IMR-90 (cell line): ENCODE measurements around the gene KLC1. TPM values are rescaled to one million over a fixed set of nuclear protein-coding genes. Genes with fewer than 3 reads are reported as not detected.

Experiments
- ATAC-seq: fragments of 200-7000 bp; cut with Tn5 transposase; 2 replicates; pipeline ENCODE4 v1.9.1; 2020; ENCODE audit warnings: low read depth, mild to moderate bottlenecking, moderate library complexity
- Bru-seq: library from RNA; stranded (reverse); fragments of 400-500 nt; gene quantifications from one replicate; lab custom pipeline; 2021; lab: Mats Ljungman, UMichigan
- BruChase-seq, 2 experiments: library from RNA; stranded (reverse); fragments of 400-500 nt; gene quantifications; one replicate each; lab custom pipeline; 2021; lab: Mats Ljungman, UMichigan
- BruUV-seq: library from RNA; stranded (reverse); fragments of 400-500 nt; replicated peaks from 2 replicates; lab custom pipeline; 2021; lab: Mats Ljungman, UMichigan
- CTCF ChIA-PET: fragments of 300-600 bp; formaldehyde crosslinking; extraction: SDS; loops from one replicate; lab custom pipeline; 2021; ENCODE audit warnings: antibody characterized with exemption; lab: Yijun Ruan, JAX
- POLR2A ChIA-PET: fragments of 300-600 bp; sonication (Branson Sonifier 250); formaldehyde crosslinking; loops from one replicate; lab custom pipeline; 2022; ENCODE audit warnings: antibody characterized with exemption; ENCODE audit not compliant: unreplicated experiment; lab: Charles Lee
- DNase-seq: peaks from one replicate; pipeline ENCODE4 v3.0.0; 2013
- H2AFZ ChIP-seq: replicated peaks from 2 replicates; pipeline ENCODE3; 2013; ENCODE audit warnings: low read length, mild to moderate bottlenecking; ENCODE audit not compliant: poor library complexity
- H2AK5ac ChIP-seq: 2 replicates; pipeline ENCODE4 v1.6.1; 2013; ENCODE audit warnings: low read depth, low read length, inconsistent platforms
- H2AK9ac ChIP-seq: replicated peaks from 2 replicates; pipeline ENCODE3; 2013; ENCODE audit warnings: mild to moderate bottlenecking, low read depth, low read length, moderate library complexity; ENCODE audit not compliant: poor library complexity
- H2BK120ac ChIP-seq: 2 replicates; pipeline ENCODE4 v1.6.1; 2013; ENCODE audit warnings: low read depth, low read length, inconsistent platforms
- H2BK15ac ChIP-seq: 3 replicates; pipeline ENCODE4 v1.6.1; 2013; ENCODE audit warnings: low read depth, low read length, inconsistent platforms
- H2BK20ac ChIP-seq: 2 replicates; pipeline ENCODE4 v1.6.1; 2013; ENCODE audit warnings: low read depth, mild to moderate bottlenecking, inconsistent platforms, low read length, moderate library complexity
- H2BK5ac ChIP-seq: 2 replicates; pipeline ENCODE4 v1.6.1; 2013; ENCODE audit warnings: mild to moderate bottlenecking, low read depth, low read length, inconsistent platforms; ENCODE audit not compliant: poor library complexity, severe bottlenecking
- H3K14ac ChIP-seq: replicated peaks from 2 replicates; pipeline ENCODE4 v1.6.1; 2013; ENCODE audit warnings: low read depth, low read length, inconsistent platforms
- H3K18ac ChIP-seq: 2 replicates; pipeline ENCODE4 v1.6.1; 2013; ENCODE audit warnings: low read depth, low read length, control low read depth
- H3K23ac ChIP-seq: 2 replicates; pipeline ENCODE4 v1.6.1; 2013; ENCODE audit warnings: low read depth, low read length, inconsistent platforms
- H3K27ac ChIP-seq: 2 replicates; pipeline ENCODE4 v1.5.1; 2013; ENCODE audit warnings: mild to moderate bottlenecking, control low read depth, low read length; ENCODE audit not compliant: insufficient read depth
- H3K27me3 ChIP-seq: 2 replicates; pipeline ENCODE4 v1.6.1; 2013; ENCODE audit warnings: low read length; ENCODE audit not compliant: control insufficient read depth, insufficient read depth
- H3K36me3 ChIP-seq: 2 replicates; pipeline ENCODE4 v1.6.1; 2013; ENCODE audit warnings: low read length, mixed read lengths; ENCODE audit not compliant: control insufficient read depth, insufficient read depth
- H3K4ac ChIP-seq: 2 replicates; pipeline ENCODE4 v1.6.1; 2013; ENCODE audit warnings: low read depth, low read length, inconsistent platforms
- H3K4me1 ChIP-seq: 2 replicates; pipeline ENCODE4 v1.6.1; 2013; ENCODE audit warnings: low read length, mixed read lengths; ENCODE audit not compliant: control insufficient read depth, insufficient read depth
- H3K4me2 ChIP-seq: 2 replicates; pipeline ENCODE4 v1.6.1; 2013; ENCODE audit warnings: low read depth, mild to moderate bottlenecking, control low read depth, low read length, moderate library complexity
- H3K4me3 ChIP-seq: 2 replicates; pipeline ENCODE4 v1.5.1; 2013; ENCODE audit warnings: low read depth, mild to moderate bottlenecking, control low read depth, low read length, moderate library complexity; ENCODE audit not compliant: insufficient read depth
- H3K56ac ChIP-seq: 2 replicates; pipeline ENCODE4 v1.6.1; 2013; ENCODE audit warnings: low read length, inconsistent platforms; ENCODE audit not compliant: insufficient read depth; ENCODE audit errors: extremely low read depth
- H3K79me1 ChIP-seq, 2 experiments: 2 replicates each; pipeline ENCODE4 v1.6.1; 2013; ENCODE audit warnings: low read length in 2 of 2, inconsistent platforms in 1 of 2, low read depth in 1 of 2
- H3K9ac ChIP-seq: 2 replicates; pipeline ENCODE4 v1.6.1; 2013; ENCODE audit warnings: low read depth, low read length, control low read depth
- H3K9me1 ChIP-seq: 2 replicates; pipeline ENCODE4 v1.6.1; 2013; ENCODE audit warnings: low read length, inconsistent platforms; ENCODE audit not compliant: insufficient read depth
- H3K9me3 ChIP-seq: 2 replicates; pipeline ENCODE4 v1.6.1; 2013; ENCODE audit warnings: low read length; ENCODE audit not compliant: control insufficient read depth, insufficient read depth
- H4K20me1 ChIP-seq: 2 replicates; pipeline ENCODE4 v1.6.1; 2013; ENCODE audit warnings: low read length, inconsistent platforms; ENCODE audit not compliant: insufficient read depth
- H4K5ac ChIP-seq: 2 replicates; pipeline ENCODE4 v1.6.1; 2013; ENCODE audit warnings: mild to moderate bottlenecking, low read depth, low read length, control low read depth
- H4K8ac ChIP-seq, 2 experiments: 2 replicates each; pipeline ENCODE4 v1.6.1; 2013; ENCODE audit warnings: low read depth in 2 of 2, low read length in 2 of 2, control low read depth in 1 of 2, inconsistent platforms in 1 of 2
- H4K91ac ChIP-seq: 2 replicates; pipeline ENCODE4 v1.6.1; 2013; ENCODE audit warnings: low read depth, low read length, inconsistent platforms; ENCODE audit not compliant: insufficient read depth
- CEBPB ChIP-seq: IDR thresholded peaks from 2 replicates; pipeline ENCODE4 v1.6.1; 2012; ENCODE audit warnings: low read depth, low read length, improper control_type of control experiment
- CHD1 ChIP-seq: IDR thresholded peaks from 2 replicates; pipeline ENCODE4 v1.6.1; 2012; ENCODE audit warnings: low read depth, low read length, improper control_type of control experiment
- ELK1 ChIP-seq: fragments of 150-350 bp; IDR thresholded peaks from 2 replicates; pipeline ENCODE4 v1.6.1; 2016; ENCODE audit warnings: low read depth, mild to moderate bottlenecking, low read length, moderate library complexity, borderline replicate concordance
- FOS ChIP-seq: fragments of 150-350 bp; IDR thresholded peaks from 2 replicates; pipeline ENCODE4 v1.6.1; 2016; ENCODE audit warnings: low read depth, low read length
- MAFK ChIP-seq: IDR thresholded peaks from 2 replicates; pipeline ENCODE4 v1.6.1; 2012; ENCODE audit warnings: low read depth, low read length, improper control_type of control experiment
- MAZ ChIP-seq: IDR thresholded peaks from 2 replicates; pipeline ENCODE4 v1.6.1; 2012; ENCODE audit warnings: low read depth, mild to moderate bottlenecking, low read length, improper control_type of control experiment, moderate library complexity, borderline replicate concordance
- MXI1 ChIP-seq: IDR thresholded peaks from 2 replicates; pipeline ENCODE4 v1.6.1; 2012; ENCODE audit warnings: low read depth, mild to moderate bottlenecking, low read length, moderate library complexity, borderline replicate concordance
- NFE2L2 ChIP-seq: fragments of 150-350 bp; IDR thresholded peaks from 2 replicates; pipeline ENCODE4 v1.6.1; 2016; ENCODE audit warnings: low read depth, mild to moderate bottlenecking, low read length
- POLR2A ChIP-seq: IDR thresholded peaks from 2 replicates; pipeline ENCODE4 v1.6.1; 2012; ENCODE audit warnings: mild to moderate bottlenecking, low read depth, low read length
- RAD21 ChIP-seq: IDR thresholded peaks from 2 replicates; pipeline ENCODE4 v1.6.1; 2012; ENCODE audit warnings: low read length, improper control_type of control experiment
- RCOR1 ChIP-seq: IDR thresholded peaks from 2 replicates; pipeline ENCODE4 v1.6.1; 2012; ENCODE audit warnings: mild to moderate bottlenecking, low read length, improper control_type of control experiment; ENCODE audit not compliant: insufficient replicate concordance
- RFX5 ChIP-seq: IDR thresholded peaks from 2 replicates; pipeline ENCODE4 v1.8.0; 2012; ENCODE audit warnings: low read depth, mild to moderate bottlenecking, low read length, moderate library complexity
- SMC3 ChIP-seq: fragments of 150-350 bp; IDR thresholded peaks from 2 replicates; pipeline ENCODE4 v1.6.1; 2016; ENCODE audit warnings: low read depth, mild to moderate bottlenecking, antibody characterized with exemption, low read length, moderate library complexity
- USF2 ChIP-seq: fragments of 150-350 bp; IDR thresholded peaks from 2 replicates; pipeline ENCODE4 v1.6.1; 2017; ENCODE audit warnings: mild to moderate bottlenecking, antibody characterized with exemption, low read length, low read depth
- WGBS, 2 experiments: methylation state at CpG; one replicate each; pipeline versions ENCODE4 v1.1.5 to v1.1.7; 2013; ENCODE audit warnings: missing lambda C conversion rate in 2 of 2; ENCODE audit not compliant: insufficient read length in 1 of 2; ENCODE audit errors: extremely low coverage in 2 of 2; 5-methylcytosine and 5-hydroxymethylcytosine counted together
- dilution Hi-C: fragments of 300-500 bp; cut with HindIII; formaldehyde crosslinking; loops from one replicate; pipeline ENCODE4 v1.14.3; 2018; ENCODE audit warnings: low sequenced_read_pairs; ENCODE audit not compliant: unreplicated experiment
- in situ Hi-C: fragments of 300-500 bp; cut with MboI; formaldehyde crosslinking; loops from 3 replicates; pipeline ENCODE4 v1.14.3; 2019; ENCODE audit warnings: low sequenced_read_pairs, inconsistent platforms, mixed read lengths
- intact Hi-C: fragments of 100-400 bp; cut with micrococcal nuclease; formaldehyde crosslinking; loops from 2 replicates; pipeline ENCODE4 v1.10.0; 2022
- long read RNA-seq: library from polyadenylated mRNA; unstranded; transcript quantifications from one replicate; pipeline ENCODE4 v2.0.0, GENCODE V29; 2021; ENCODE audit not compliant: unreplicated experiment
- polyA plus RNA-seq, 3 experiments: library from polyadenylated mRNA; depleted of rRNA; stranded (reverse); fragments of >200 nt; gene quantifications; 2 replicates each; pipeline ENCODE4 v1.2.3, GENCODE V29; 2012; ENCODE audit warnings: low replicate concordance in 1 of 3
- total RNA-seq: library from RNA; depleted of rRNA; stranded (reverse); fragments of >200 nt; gene quantifications from 2 replicates; pipeline ENCODE4 v1.2.3, GENCODE V29; 2012; rRNA removed

The KLC1 gene
- total RNA-seq: 101 and 139 TPM in 2 replicates
- 155 and 157 TPM in 2 replicates for polyA plus RNA-seq (2012; rRNA removed)
- polyA plus RNA-seq (2012; cell fraction: cytosol; rRNA removed): 202 and 321 TPM in 2 replicates
- polyA plus RNA-seq (2012; cell fraction: nucleus; rRNA removed; ENCODE audit: low replicate concordance): 401 and 574 TPM in 2 replicates
- percentile 96 among the genes with signal in this experiment for Bru-seq, nascent RNA
- percentile 99 among the genes with signal in this experiment for BruChase-seq, experiment 1, labeled RNA remaining after a 6-hour chase
- percentile 99 among the genes with signal in this experiment for BruChase-seq, experiment 2, labeled RNA remaining after a 2-hour chase
- long read RNA-seq, full-length matches to known transcripts: 45 of 115 reads
- long read RNA-seq, partial matches to known transcripts: 24 of 115 reads
- long read RNA-seq, other reads (novel, unspliced or antisense): 46 of 115 reads

- Histone ChIP-seq H2AK9ac (peak within 1 kb of the TSS; percentile 99), H3K18ac (peak within 1 kb of the TSS; percentile 77), H2BK120ac (peak within 1 kb of the TSS; percentile 93), H3K79me1 (peaks cover 0 to 29% of the 10 kb centered on the region in 2 experiments; a peak in 2 of 4 replicates), H3K4me3 (peak within 1 kb of the TSS; percentile 97), H3K9ac (peak within 1 kb of the TSS; percentile 97), H2AFZ (peak within 1 kb of the TSS; percentile 100), H3K56ac (peak within 1 kb of the TSS; percentile 62), H3K27me3 (no peaks in the 10 kb centered on the region), H2AK5ac (peak within 1 kb of the TSS; percentile 90), H3K14ac (peak within 1 kb of the TSS; percentile 88), H3K4me2 (peak within 1 kb of the TSS; percentile 91), H4K20me1 (peaks cover 39% of the 10 kb centered on the region), H2BK15ac (peak within 1 kb of the TSS; percentile 88; the same call in 2 of the 3 replicates), H4K91ac (peak within 1 kb of the TSS; percentile 93), H3K23ac (peak within 1 kb of the TSS; percentile 89), H2BK20ac (peak within 1 kb of the TSS; percentile 63), H4K8ac (peak within 1 kb of the TSS; percentile 99), H3K4me1 (peaks cover 15% of the 10 kb centered on the region), H4K5ac (peak within 1 kb of the TSS; percentile 96), H3K4ac (peak within 1 kb of the TSS; percentile 99), H3K36me3 (peaks cover 5% of the 10 kb centered on the region; the same call in 1 of the 2 replicates), H3K9me1 (peaks cover 18% of the 10 kb centered on the region), H3K27ac (peak within 1 kb of the TSS; percentile 98), H2BK5ac (peak within 1 kb of the TSS; percentile 95), H3K9me3 (no peaks in the 10 kb centered on the region)
- ChIA-PET POLR2A (interaction anchor here (0.6 to 0.7 kb wide), 2 partner anchors 14 to 28 kb away, joined by 4 read pairs; no protein-coding TSS in a partner anchor), CTCF (interaction anchor here (0.6 kb wide), 1 partner anchor 39 kb away, joined by 11 read pairs; no protein-coding TSS in a partner anchor)
- in situ Hi-C loops: no loop called here
- ATAC-seq (peak; percentile 74), DNase-seq (peak; percentile 54)
- dilution Hi-C loops: no loop called here
- 0% methylated on average over 63 of the region's 97 CpGs; no CpG with 5 or more reads in 1 of the 2 experiments for WGBS, 2 experiments
- intact Hi-C loops: loop anchor here (2.0 kb wide), 1 partner anchor 32 kb away; no protein-coding TSS in a partner anchor
- BruUV-seq: no TSS peak
- TF ChIP-seq FOS (0 out of 2 replicates have a peak, but pooled peaks have one; percentile 2), NFE2L2 (peak; percentile 27; the same call in 1 of the 2 replicates), USF2 (no peak), RAD21 (no peak), CHD1 (no peak), MXI1 (no peak), SMC3 (no peak), CEBPB (no peak), RCOR1 (no peak), ELK1 (no peak), POLR2A (peak; percentile 79), RFX5 (no peak), MAFK (no peak), MAZ (peak; percentile 87; the same call in 1 of the 2 replicates)
Measured at GRCh38 chr14:103628684-103629502, at the start of gene KLC1. Gene KLC1 (plus strand): TSS chr14:103629211. CDS start chr14:103654565, 25,354 bp downstream.
